Uterus (tissue), 2 donors: ENCODE measurements around the gene STK33.

Experiments
- POLR2A ChIP-seq, 2 donors: fragments of 450-650 bp; IDR thresholded peaks; one replicate each; pipeline ENCODE4 v1.6.1; 2016; ENCODE audit warnings: antibody characterized with exemption in 2 of 2, mild to moderate bottlenecking in 1 of 2, moderate library complexity in 1 of 2
- TF ChIP-seq, protein P1 (sequence below), 4 experiments: fragments of 200-600 bp in 2 of 4; fragments of 450-650 bp in 2 of 4; sonication (generic) in 2 of 4; IDR thresholded peaks; one replicate each; pipeline ENCODE4 v1.5.1; 2016 to 2019; ENCODE audit warnings: antibody characterized with exemption in 4 of 4, mild to moderate bottlenecking in 2 of 4, moderate library complexity in 1 of 4

DNA sequence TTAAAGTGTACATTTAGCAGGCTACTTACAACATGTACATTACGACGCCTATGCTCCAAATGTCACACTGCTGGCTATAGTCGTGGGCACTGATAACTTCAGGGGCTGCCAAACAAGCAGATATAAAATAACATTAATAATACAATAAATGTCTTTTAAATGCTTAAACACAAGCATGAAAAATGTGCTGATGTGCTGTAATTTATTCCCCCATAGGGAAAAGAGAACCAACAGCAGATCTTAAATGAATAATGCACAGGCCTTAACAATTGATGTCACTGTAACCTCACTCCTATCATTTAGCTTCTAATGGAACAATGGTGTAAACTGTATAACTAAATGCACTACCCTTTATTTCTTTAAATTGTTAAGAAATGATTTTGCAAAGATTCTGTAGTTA is 153.4 kb downstream of the STK33 start:
- no peak for TF ChIP-seq POLR2A (IDR thresholded peaks at IDR 0.05)
- TF ChIP-seq, protein P1, sequence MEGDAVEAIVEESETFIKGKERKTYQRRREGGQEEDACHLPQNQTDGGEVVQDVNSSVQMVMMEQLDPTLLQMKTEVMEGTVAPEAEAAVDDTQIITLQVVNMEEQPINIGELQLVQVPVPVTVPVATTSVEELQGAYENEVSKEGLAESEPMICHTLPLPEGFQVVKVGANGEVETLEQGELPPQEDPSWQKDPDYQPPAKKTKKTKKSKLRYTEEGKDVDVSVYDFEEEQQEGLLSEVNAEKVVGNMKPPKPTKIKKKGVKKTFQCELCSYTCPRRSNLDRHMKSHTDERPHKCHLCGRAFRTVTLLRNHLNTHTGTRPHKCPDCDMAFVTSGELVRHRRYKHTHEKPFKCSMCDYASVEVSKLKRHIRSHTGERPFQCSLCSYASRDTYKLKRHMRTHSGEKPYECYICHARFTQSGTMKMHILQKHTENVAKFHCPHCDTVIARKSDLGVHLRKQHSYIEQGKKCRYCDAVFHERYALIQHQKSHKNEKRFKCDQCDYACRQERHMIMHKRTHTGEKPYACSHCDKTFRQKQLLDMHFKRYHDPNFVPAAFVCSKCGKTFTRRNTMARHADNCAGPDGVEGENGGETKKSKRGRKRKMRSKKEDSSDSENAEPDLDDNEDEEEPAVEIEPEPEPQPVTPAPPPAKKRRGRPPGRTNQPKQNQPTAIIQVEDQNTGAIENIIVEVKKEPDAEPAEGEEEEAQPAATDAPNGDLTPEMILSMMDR (IDR thresholded peaks at IDR 0.05): no peak
